ENCODE data around the gene IL6.

The IL6 gene

GRCh38 chr7:22781230-22781711 is 54.3 kb downstream of the IL6 start:
- Mint-ChIP-seq H3K4me3 (no peak overlapping the region), H3K36me3 (ENCODE audit: low read depth) (no peaks in the 10 kb centered on the region), H3K9me3 (no peaks in the 10 kb centered on the region), H3K4me1 (no peaks in the 10 kb centered on the region), H3K27ac (no peak overlapping the region), H3K27me3 (ENCODE audit: low read depth, poor library complexity) (peaks cover 5% of the 10 kb centered on the region)
- DNase-seq, result no peak
- TF ChIP-seq, protein P1, sequence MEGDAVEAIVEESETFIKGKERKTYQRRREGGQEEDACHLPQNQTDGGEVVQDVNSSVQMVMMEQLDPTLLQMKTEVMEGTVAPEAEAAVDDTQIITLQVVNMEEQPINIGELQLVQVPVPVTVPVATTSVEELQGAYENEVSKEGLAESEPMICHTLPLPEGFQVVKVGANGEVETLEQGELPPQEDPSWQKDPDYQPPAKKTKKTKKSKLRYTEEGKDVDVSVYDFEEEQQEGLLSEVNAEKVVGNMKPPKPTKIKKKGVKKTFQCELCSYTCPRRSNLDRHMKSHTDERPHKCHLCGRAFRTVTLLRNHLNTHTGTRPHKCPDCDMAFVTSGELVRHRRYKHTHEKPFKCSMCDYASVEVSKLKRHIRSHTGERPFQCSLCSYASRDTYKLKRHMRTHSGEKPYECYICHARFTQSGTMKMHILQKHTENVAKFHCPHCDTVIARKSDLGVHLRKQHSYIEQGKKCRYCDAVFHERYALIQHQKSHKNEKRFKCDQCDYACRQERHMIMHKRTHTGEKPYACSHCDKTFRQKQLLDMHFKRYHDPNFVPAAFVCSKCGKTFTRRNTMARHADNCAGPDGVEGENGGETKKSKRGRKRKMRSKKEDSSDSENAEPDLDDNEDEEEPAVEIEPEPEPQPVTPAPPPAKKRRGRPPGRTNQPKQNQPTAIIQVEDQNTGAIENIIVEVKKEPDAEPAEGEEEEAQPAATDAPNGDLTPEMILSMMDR (IDR thresholded peaks at IDR 0.05), result no peak
